ENCODE measurements around the gene CACNA1S. TPM values are rescaled to one million over a fixed set of nuclear protein-coding genes. Genes with fewer than 3 reads are reported as not detected.

Gene CACNA1S
- total RNA-seq, 2 experiments from 2014 or later: not detected

GRCh38 chr1:201142011-201142848 is 30.0 kb upstream of the CACNA1S start:
- POLR2A ChIA-PET: no interaction called here
- H3K27me3 Mint-ChIP-seq: no peaks in the 10 kb centered on the region
- no peaks in the 10 kb centered on the region for H3K9me3 Mint-ChIP-seq
- CTCF ChIA-PET: no interaction called here
- Histone ChIP-seq H3K36me3 (ENCODE audit: insufficient read depth, low read length) (peaks cover 59% of the 10 kb centered on the region), H3K27ac (ENCODE audit: low read depth in 1 of 2, low read length in 2 of 2) (no peak overlapping the region), H3K27me3 (ENCODE audit: control insufficient read depth in 1 of 2, insufficient read depth in 2 of 2, low read length in 2 of 2) (no peaks in the 10 kb centered on the region), H3K4me1 (ENCODE audit: insufficient read depth, low read length) (no peaks in the 10 kb centered on the region), H3K9me3 (ENCODE audit: control insufficient read depth in 1 of 2, insufficient read depth in 1 of 2, low read length in 2 of 2) (no peaks in the 10 kb centered on the region), H3K4me3 (ENCODE audit: low read length) (no peak overlapping the region)
- peaks cover 80% of the 10 kb centered on the region for H3K36me3 Mint-ChIP-seq (ENCODE audit: low read depth)
- no peaks in the 10 kb centered on the region for H3K4me1 Mint-ChIP-seq (ENCODE audit: low read depth)
- no peak for ATAC-seq (ENCODE audit: poor library complexity)
- intact Hi-C loops (cut with DNase I, micrococcal nuclease): no loop called here
- no peak overlapping the region for H3K4me3 Mint-ChIP-seq
- no peak overlapping the region for H3K27ac Mint-ChIP-seq
- no peak for DNase-seq
- no peak for TF ChIP-seq CTCF (IDR thresholded peaks at IDR 0.05)

GRCh38 chr1:201141418-201141817 is 29.2 kb upstream of the CACNA1S start:
- ChIA-PET CTCF (no interaction called here), POLR2A (interaction anchor here (0.6 kb wide), 1 partner anchor 1087 kb away, joined by 3 read pairs; no protein-coding TSS in a partner anchor)
- DNase-seq: no peak
- no peaks in the 10 kb centered on the region for H3K4me1 Mint-ChIP-seq (ENCODE audit: low read depth)
- no peak for TF ChIP-seq CTCF (IDR thresholded peaks at IDR 0.05)
- Histone ChIP-seq H3K27me3 (ENCODE audit: control insufficient read depth in 1 of 2, insufficient read depth in 2 of 2, low read length in 2 of 2) (no peaks in the 10 kb centered on the region), H3K36me3 (ENCODE audit: insufficient read depth, low read length) (peaks cover 59% of the 10 kb centered on the region), H3K27ac (ENCODE audit: low read depth in 1 of 2, low read length in 2 of 2) (no peak overlapping the region), H3K4me3 (ENCODE audit: low read length) (no peak overlapping the region), H3K9me3 (ENCODE audit: control insufficient read depth in 1 of 2, insufficient read depth in 1 of 2, low read length in 2 of 2) (no peaks in the 10 kb centered on the region), H3K4me1 (ENCODE audit: insufficient read depth, low read length) (no peaks in the 10 kb centered on the region)
- no peaks in the 10 kb centered on the region for H3K9me3 Mint-ChIP-seq
- no peak for ATAC-seq (ENCODE audit: poor library complexity)
- H3K27ac Mint-ChIP-seq: no peak overlapping the region
- no peaks in the 10 kb centered on the region for H3K27me3 Mint-ChIP-seq
- peaks cover 76% of the 10 kb centered on the region for H3K36me3 Mint-ChIP-seq (ENCODE audit: low read depth)
- H3K4me3 Mint-ChIP-seq: no peak overlapping the region
- intact Hi-C loops (cut with DNase I, micrococcal nuclease): no loop called here

GRCh38 chr1:201140941-201141260 is 28.7 kb upstream of the CACNA1S start:
- Histone ChIP-seq H3K4me1 (ENCODE audit: insufficient read depth, low read length) (no peaks in the 10 kb centered on the region), H3K9me3 (ENCODE audit: control insufficient read depth in 1 of 2, insufficient read depth in 1 of 2, low read length in 2 of 2) (no peaks in the 10 kb centered on the region), H3K27ac (ENCODE audit: low read depth in 1 of 2, low read length in 2 of 2) (no peak overlapping the region), H3K27me3 (ENCODE audit: control insufficient read depth in 1 of 2, insufficient read depth in 2 of 2, low read length in 2 of 2) (no peaks in the 10 kb centered on the region), H3K36me3 (ENCODE audit: insufficient read depth, low read length) (peaks cover 57% of the 10 kb centered on the region), H3K4me3 (ENCODE audit: low read length) (no peak overlapping the region)
- no peak for DNase-seq
- intact Hi-C loops (cut with DNase I, micrococcal nuclease): no loop called here
- Mint-ChIP-seq H3K4me3 (no peak overlapping the region), H3K4me1 (ENCODE audit: low read depth) (no peaks in the 10 kb centered on the region), H3K9me3 (no peaks in the 10 kb centered on the region), H3K36me3 (ENCODE audit: low read depth) (peaks cover 72% of the 10 kb centered on the region), H3K27ac (no peak overlapping the region), H3K27me3 (no peaks in the 10 kb centered on the region)
- no peak for ATAC-seq (ENCODE audit: poor library complexity)
- TF ChIP-seq CTCF (IDR thresholded peaks at IDR 0.05): no peak
- CTCF ChIA-PET: no interaction called here
- POLR2A ChIA-PET: interaction anchor here (0.6 kb wide), 1 partner anchor 1086 kb away, joined by 3 read pairs; no protein-coding TSS in a partner anchor
